Neural cell (in vitro differentiated cells): Measurements from ENCODE around the gene USP4. TPM values are rescaled to one million over a fixed set of nuclear protein-coding genes. Genes with fewer than 3 reads are reported as not detected.

Experiments
- H2AFZ ChIP-seq: fragments of 200-600, 300-800 bp; sonication (generic), shearing (Covaris generic); 2 replicates; pipeline ENCODE4 v1.6.0; 2014; ENCODE audit warnings: low read depth, mild to moderate bottlenecking, antibody characterized with exemption, low read length, moderate library complexity
- H3F3A ChIP-seq: fragments of 200-600 bp; shearing (Covaris generic); 2 replicates; pipeline ENCODE4 v1.6.1; 2016; ENCODE audit warnings: mild to moderate bottlenecking, moderate library complexity, mixed read lengths, antibody characterized with exemption, low read length; ENCODE audit not compliant: insufficient read depth, poor library complexity, severe bottlenecking
- H3K27ac ChIP-seq: fragments of 200-600, 300-800 bp; sonication (generic), shearing (Covaris generic); 2 replicates; pipeline ENCODE4 v1.5.1; 2014; ENCODE audit warnings: mild to moderate bottlenecking, low read length, moderate library complexity
- H3K27me3 ChIP-seq: fragments of 300-800, 200-600 bp; sonication (generic), shearing (Covaris generic); 2 replicates; pipeline ENCODE4 v1.6.0; 2014; ENCODE audit warnings: mild to moderate bottlenecking, low read depth, low read length, moderate library complexity; ENCODE audit not compliant: insufficient read depth
- H3K36me3 ChIP-seq: fragments of 300-800, 200-600 bp; sonication (generic), shearing (Covaris generic); 2 replicates; pipeline ENCODE4 v1.5.1; 2014; ENCODE audit warnings: mild to moderate bottlenecking, antibody characterized with exemption, low read length, moderate library complexity; ENCODE audit not compliant: insufficient read depth
- H3K4me2 ChIP-seq: fragments of 300-800, 200-600 bp; sonication (generic), shearing (Covaris generic); 2 replicates; pipeline ENCODE4 v1.6.0; 2014; ENCODE audit warnings: mild to moderate bottlenecking, low read length
- H3K4me3 ChIP-seq: fragments of 300-800, 200-600 bp; sonication (generic), shearing (Covaris generic); 2 replicates; pipeline ENCODE4 v1.5.1; 2014; ENCODE audit warnings: mild to moderate bottlenecking, low read length, moderate library complexity
- H3K79me2 ChIP-seq: fragments of 200-600 bp; shearing (Covaris generic); replicated peaks from 2 replicates; pipeline ENCODE4 v1.6.0; 2014; ENCODE audit warnings: mild to moderate bottlenecking, low read length, moderate library complexity; ENCODE audit not compliant: insufficient read depth
- H3K9ac ChIP-seq: fragments of 300-800, 200-600 bp; sonication (generic), shearing (Covaris generic); 2 replicates; pipeline ENCODE4 v1.6.1; 2016; ENCODE audit warnings: mild to moderate bottlenecking, low read length, mixed read lengths
- H3K9me2 ChIP-seq: fragments of 200-600 bp; shearing (Covaris generic); 2 replicates; pipeline ENCODE4 v1.6.1; 2016; ENCODE audit warnings: mild to moderate bottlenecking, low read length, mixed read lengths; ENCODE audit not compliant: insufficient read depth
- H3K9me3 ChIP-seq: fragments of 200-600, 300-800 bp; sonication (generic), shearing (Covaris generic); 2 replicates; pipeline ENCODE4 v1.6.1; 2016; ENCODE audit warnings: mild to moderate bottlenecking, mixed run types, low read length, moderate library complexity, mixed read lengths
- H4K20me1 ChIP-seq: fragments of 200-600 bp; shearing (Covaris generic); 2 replicates; pipeline ENCODE4 v1.6.1; 2016; ENCODE audit warnings: mild to moderate bottlenecking, mixed run types; ENCODE audit not compliant: insufficient read depth
- EP300 ChIP-seq: fragments of 450-650 bp; conservative IDR thresholded peaks from 2 replicates; pipeline ENCODE4 v1.6.1; 2014; ENCODE audit warnings: antibody characterized with exemption, mild to moderate bottlenecking, moderate library complexity; ENCODE audit not compliant: poor library complexity, severe bottlenecking
- EZH2 ChIP-seq: fragments of 200-600, 300-800 bp; shearing (Covaris generic), sonication (generic); IDR thresholded peaks from 2 replicates; pipeline ENCODE4 v1.6.1; 2014; ENCODE audit warnings: antibody characterized with exemption, low read length, borderline replicate concordance, mild to moderate bottlenecking; ENCODE audit not compliant: insufficient read depth, poor library complexity, severe bottlenecking
- MXI1 ChIP-seq: fragments of 450-650 bp; conservative IDR thresholded peaks from 2 replicates; pipeline ENCODE4 v1.6.1; 2014; ENCODE audit warnings: antibody characterized with exemption, mild to moderate bottlenecking; ENCODE audit not compliant: poor library complexity, severe bottlenecking
- POLR2AphosphoS5 ChIP-seq: IDR thresholded peaks from 2 replicates; pipeline ENCODE4 v1.6.1; 2012
- RAD21 ChIP-seq: fragments of 450-650 bp; conservative IDR thresholded peaks from 2 replicates; pipeline ENCODE4 v1.6.1; 2014; ENCODE audit warnings: antibody characterized with exemption, mild to moderate bottlenecking, moderate library complexity
- SMC3 ChIP-seq: fragments of 450-650 bp; conservative IDR thresholded peaks from 2 replicates; pipeline ENCODE4 v1.6.1; 2014; ENCODE audit warnings: antibody characterized with exemption, mild to moderate bottlenecking, moderate library complexity; ENCODE audit not compliant: poor library complexity
- TAF1 ChIP-seq: IDR thresholded peaks from 2 replicates; pipeline ENCODE4 v1.6.1; 2012; ENCODE audit warnings: low read depth
- polyA plus RNA-seq: library from polyadenylated mRNA; depleted of rRNA; stranded (reverse); fragments of >200 nt; gene quantifications from 2 replicates; pipeline ENCODE4 v1.2.3, GENCODE V29; 2014
- TF ChIP-seq, protein P1 (sequence below): fragments of 450-650 bp; IDR thresholded peaks from 2 replicates; pipeline ENCODE4 v1.5.1; 2014; ENCODE audit warnings: antibody characterized with exemption, mild to moderate bottlenecking, moderate library complexity; ENCODE audit not compliant: poor library complexity, severe bottlenecking
- TF ChIP-seq, protein P2 (sequence below): IDR thresholded peaks from 2 replicates; pipeline ENCODE4 v1.6.1; 2012; ENCODE audit warnings: borderline replicate concordance

The USP4 gene
- polyA plus RNA-seq, 1 donor from 2014 or later, result 35.5 TPM

DNA sequence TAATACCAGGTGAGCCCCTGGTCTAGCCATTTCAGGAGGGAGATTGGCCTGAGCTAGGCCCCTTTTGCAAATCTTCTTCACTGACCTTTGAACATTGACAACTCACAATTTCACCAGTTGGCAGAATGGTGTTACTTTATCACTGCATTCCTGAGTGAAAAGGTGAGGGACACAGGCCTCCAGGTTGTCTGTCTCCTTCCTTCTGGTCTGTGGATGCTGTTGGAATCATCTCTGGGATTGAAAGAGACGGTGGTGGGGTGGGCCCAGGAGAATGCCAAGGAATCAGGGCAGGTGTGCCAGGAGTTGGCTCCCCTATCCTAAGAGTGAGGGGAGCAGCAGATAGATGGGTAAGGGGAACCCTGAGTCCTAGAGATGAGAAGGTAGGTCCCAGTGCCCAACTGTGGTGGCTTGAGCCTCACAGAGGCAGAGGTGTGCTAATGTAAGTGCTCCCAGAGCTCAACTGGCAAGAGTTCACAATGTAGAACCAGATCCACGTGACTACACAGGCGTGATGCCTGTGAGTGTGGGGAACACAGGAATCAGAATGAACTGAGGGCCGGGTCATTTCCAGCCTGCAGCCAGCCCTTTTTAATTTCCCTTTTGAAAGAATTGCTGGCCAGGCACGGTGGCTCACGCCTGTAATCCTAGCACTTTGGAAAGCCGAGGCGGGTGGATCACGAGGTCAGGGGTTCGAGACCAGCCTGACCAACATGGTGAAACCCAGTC, 74.0 kb downstream of the USP4 start:
- Histone ChIP-seq H3K79me2 (no peaks in the 10 kb centered on the region), H3K9me2 (no peaks in the 10 kb centered on the region), H2AFZ (no peak overlapping the region), H3K4me3 (no peak overlapping the region), H3K9ac (no peak overlapping the region), H4K20me1 (no peaks in the 10 kb centered on the region), H3K36me3 (no peaks in the 10 kb centered on the region), H3K4me2 (no peak overlapping the region), H3F3A (no peaks in the 10 kb centered on the region), H3K27ac (no peak overlapping the region), H3K9me3 (no peaks in the 10 kb centered on the region), H3K27me3 (no peaks in the 10 kb centered on the region)
- TF ChIP-seq POLR2AphosphoS5, result no peak
- TF ChIP-seq, protein P1, sequence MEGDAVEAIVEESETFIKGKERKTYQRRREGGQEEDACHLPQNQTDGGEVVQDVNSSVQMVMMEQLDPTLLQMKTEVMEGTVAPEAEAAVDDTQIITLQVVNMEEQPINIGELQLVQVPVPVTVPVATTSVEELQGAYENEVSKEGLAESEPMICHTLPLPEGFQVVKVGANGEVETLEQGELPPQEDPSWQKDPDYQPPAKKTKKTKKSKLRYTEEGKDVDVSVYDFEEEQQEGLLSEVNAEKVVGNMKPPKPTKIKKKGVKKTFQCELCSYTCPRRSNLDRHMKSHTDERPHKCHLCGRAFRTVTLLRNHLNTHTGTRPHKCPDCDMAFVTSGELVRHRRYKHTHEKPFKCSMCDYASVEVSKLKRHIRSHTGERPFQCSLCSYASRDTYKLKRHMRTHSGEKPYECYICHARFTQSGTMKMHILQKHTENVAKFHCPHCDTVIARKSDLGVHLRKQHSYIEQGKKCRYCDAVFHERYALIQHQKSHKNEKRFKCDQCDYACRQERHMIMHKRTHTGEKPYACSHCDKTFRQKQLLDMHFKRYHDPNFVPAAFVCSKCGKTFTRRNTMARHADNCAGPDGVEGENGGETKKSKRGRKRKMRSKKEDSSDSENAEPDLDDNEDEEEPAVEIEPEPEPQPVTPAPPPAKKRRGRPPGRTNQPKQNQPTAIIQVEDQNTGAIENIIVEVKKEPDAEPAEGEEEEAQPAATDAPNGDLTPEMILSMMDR, result no peak
- TF ChIP-seq, protein P2, sequence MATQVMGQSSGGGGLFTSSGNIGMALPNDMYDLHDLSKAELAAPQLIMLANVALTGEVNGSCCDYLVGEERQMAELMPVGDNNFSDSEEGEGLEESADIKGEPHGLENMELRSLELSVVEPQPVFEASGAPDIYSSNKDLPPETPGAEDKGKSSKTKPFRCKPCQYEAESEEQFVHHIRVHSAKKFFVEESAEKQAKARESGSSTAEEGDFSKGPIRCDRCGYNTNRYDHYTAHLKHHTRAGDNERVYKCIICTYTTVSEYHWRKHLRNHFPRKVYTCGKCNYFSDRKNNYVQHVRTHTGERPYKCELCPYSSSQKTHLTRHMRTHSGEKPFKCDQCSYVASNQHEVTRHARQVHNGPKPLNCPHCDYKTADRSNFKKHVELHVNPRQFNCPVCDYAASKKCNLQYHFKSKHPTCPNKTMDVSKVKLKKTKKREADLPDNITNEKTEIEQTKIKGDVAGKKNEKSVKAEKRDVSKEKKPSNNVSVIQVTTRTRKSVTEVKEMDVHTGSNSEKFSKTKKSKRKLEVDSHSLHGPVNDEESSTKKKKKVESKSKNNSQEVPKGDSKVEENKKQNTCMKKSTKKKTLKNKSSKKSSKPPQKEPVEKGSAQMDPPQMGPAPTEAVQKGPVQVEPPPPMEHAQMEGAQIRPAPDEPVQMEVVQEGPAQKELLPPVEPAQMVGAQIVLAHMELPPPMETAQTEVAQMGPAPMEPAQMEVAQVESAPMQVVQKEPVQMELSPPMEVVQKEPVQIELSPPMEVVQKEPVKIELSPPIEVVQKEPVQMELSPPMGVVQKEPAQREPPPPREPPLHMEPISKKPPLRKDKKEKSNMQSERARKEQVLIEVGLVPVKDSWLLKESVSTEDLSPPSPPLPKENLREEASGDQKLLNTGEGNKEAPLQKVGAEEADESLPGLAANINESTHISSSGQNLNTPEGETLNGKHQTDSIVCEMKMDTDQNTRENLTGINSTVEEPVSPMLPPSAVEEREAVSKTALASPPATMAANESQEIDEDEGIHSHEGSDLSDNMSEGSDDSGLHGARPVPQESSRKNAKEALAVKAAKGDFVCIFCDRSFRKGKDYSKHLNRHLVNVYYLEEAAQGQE, result no peak
- TF ChIP-seq MXI1, result no peak
- TF ChIP-seq SMC3, result no peak
- no peak for TF ChIP-seq RAD21
- no peak for TF ChIP-seq EZH2
- TF ChIP-seq TAF1, result no peak
- no peak for TF ChIP-seq EP300

DNA sequence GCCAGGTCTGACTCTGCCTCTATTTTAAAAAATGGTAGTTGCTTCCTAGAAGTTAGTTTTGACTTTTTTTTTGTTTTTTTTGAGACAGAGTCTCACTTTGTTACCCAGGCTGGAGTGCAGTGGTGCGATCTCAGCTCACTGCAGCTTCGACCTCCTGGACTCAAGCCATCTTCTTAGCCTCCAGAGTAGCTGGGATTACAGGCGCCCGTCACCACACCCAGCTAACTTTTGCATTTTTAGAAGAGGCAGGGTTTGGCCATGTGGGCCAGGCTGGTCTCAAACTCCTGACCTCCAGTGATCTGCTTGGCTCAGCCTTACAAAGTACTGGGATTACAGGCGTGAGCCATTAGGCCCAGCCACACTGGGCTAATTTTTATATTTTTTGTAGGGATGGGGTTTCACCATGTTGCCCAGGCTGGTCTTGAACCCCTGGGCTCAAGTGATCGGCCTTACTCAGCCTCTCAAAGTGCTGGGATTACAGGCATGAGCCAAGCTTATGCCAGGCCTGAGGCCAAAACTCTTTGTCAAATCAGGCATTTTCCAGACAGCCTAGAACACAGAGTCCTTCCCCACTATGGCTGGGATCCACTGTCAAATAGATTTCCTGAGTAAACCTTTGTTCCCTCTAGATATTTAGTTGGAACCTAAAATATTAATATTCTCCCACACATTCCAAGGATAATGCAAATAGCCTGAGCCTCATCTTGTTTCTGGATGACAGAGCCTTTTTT, 76.5 kb downstream of the USP4 start:
- Histone ChIP-seq H3K27ac (no peak overlapping the region), H3K36me3 (no peaks in the 10 kb centered on the region), H3K79me2 (no peaks in the 10 kb centered on the region), H3K4me3 (no peak overlapping the region), H3K9ac (no peak overlapping the region), H3K9me2 (no peaks in the 10 kb centered on the region), H3F3A (no peaks in the 10 kb centered on the region), H2AFZ (no peak overlapping the region), H4K20me1 (no peaks in the 10 kb centered on the region), H3K4me2 (no peak overlapping the region), H3K9me3 (no peaks in the 10 kb centered on the region), H3K27me3 (no peaks in the 10 kb centered on the region)
- TF ChIP-seq SMC3, result no peak
- TF ChIP-seq EP300, result no peak
- TF ChIP-seq, protein P1, result no peak
- no peak for TF ChIP-seq RAD21
- TF ChIP-seq EZH2, result no peak
- TF ChIP-seq TAF1, result no peak
- TF ChIP-seq, protein P2, result no peak
- no peak for TF ChIP-seq MXI1
